CD14-positive monocyte (primary cell): ENCODE measurements around the gene CSPG4. TPM values are rescaled to one million over a fixed set of nuclear protein-coding genes. Genes with fewer than 3 reads are reported as not detected.
A peak's percentile ranks its signal among the peaks of the same experiment; 100 is the strongest.
"Not testable (repeated sequence)": the region's sequence is repeated elsewhere in the genome, so short reads cannot be mapped to it uniquely, and the experiment has no call there.

Source experiments
- DNase-seq, 3 donors: peaks; one replicate each; pipeline ENCODE4 v3.0.0-alpha.2; 2011 to 2022
- H2AFZ ChIP-seq: 2 replicates; pipeline ENCODE4 v1.6.0; 2012; ENCODE audit warnings: mild to moderate bottlenecking, low read depth, low read length, inconsistent platforms; ENCODE audit not compliant: insufficient read depth, poor library complexity, severe bottlenecking
- H3K27ac ChIP-seq, 2 donors: 1 replicate in 1 of 2; 2 replicates in 1 of 2; pipeline ENCODE4 v1.5.1; 2012 to 2013; ENCODE audit warnings: low read length in 2 of 2, control low read depth in 1 of 2, inconsistent platforms in 1 of 2, low read depth in 1 of 2, mild to moderate bottlenecking in 1 of 2
- H3K27me3 ChIP-seq, 2 donors: one replicate each; pipeline versions ENCODE4 v1.6.0 to v1.6.1; 2011 to 2013; ENCODE audit warnings: low read length in 2 of 2; ENCODE audit not compliant: control insufficient read depth in 2 of 2, insufficient read depth in 2 of 2
- H3K36me3 ChIP-seq, 2 donors: replicated peaks in 1 of 2; 1 replicate in 1 of 2; 2 replicates in 1 of 2; pipeline versions ENCODE4 v1.5.1 to v1.6.1; 2012 to 2013; ENCODE audit warnings: low read length in 2 of 2, control low read depth in 1 of 2, inconsistent platforms in 1 of 2, mild to moderate bottlenecking in 1 of 2; ENCODE audit not compliant: insufficient read depth in 2 of 2, control insufficient read depth in 1 of 2
- H3K4me1 ChIP-seq, 2 donors: 1 replicate in 1 of 2; 2 replicates in 1 of 2; pipeline versions ENCODE4 v1.5.1 to v1.6.1; 2012 to 2013; ENCODE audit warnings: low read length in 2 of 2, control low read depth in 1 of 2, inconsistent platforms in 1 of 2, mild to moderate bottlenecking in 1 of 2, moderate library complexity in 1 of 2; ENCODE audit not compliant: insufficient read depth in 2 of 2, control insufficient read depth in 1 of 2
- H3K4me2 ChIP-seq: replicated peaks from 2 replicates; pipeline ENCODE3; 2012; ENCODE audit warnings: low read length, moderate library complexity, mild to moderate bottlenecking; ENCODE audit not compliant: poor library complexity, severe bottlenecking; ENCODE audit errors: extremely low read depth
- H3K4me3 ChIP-seq, 3 experiments: fragments of 200-600 bp in 1 of 3; sonication (generic) in 1 of 3; replicated peaks in 1 of 3; 1 replicate in 2 of 3; 2 replicates in 1 of 3; pipeline ENCODE4 v1.5.1; 2011 to 2013; ENCODE audit warnings: low read length in 3 of 3, mild to moderate bottlenecking in 3 of 3, control low read depth in 2 of 3, low read depth in 2 of 3, inconsistent platforms in 1 of 3, moderate library complexity in 1 of 3
- H3K79me2 ChIP-seq: 2 replicates; pipeline ENCODE4 v1.6.0; 2012; ENCODE audit warnings: mild to moderate bottlenecking, control low read depth, inconsistent platforms, low read length, moderate library complexity; ENCODE audit not compliant: insufficient read depth
- H3K9ac ChIP-seq: 2 replicates; pipeline ENCODE4 v1.6.0; 2017; ENCODE audit warnings: low read length, mild to moderate bottlenecking; ENCODE audit not compliant: insufficient read depth, poor library complexity, severe bottlenecking
- H3K9me3 ChIP-seq, 2 donors: replicated peaks in 1 of 2; 1 replicate in 1 of 2; 2 replicates in 1 of 2; pipeline versions ENCODE4 v1.5.1 to v1.6.1; 2012 to 2013; ENCODE audit warnings: low read length in 2 of 2, control low read depth in 1 of 2; ENCODE audit not compliant: control insufficient read depth in 1 of 2, insufficient read depth in 1 of 2
- H4K20me1 ChIP-seq: 2 replicates; pipeline ENCODE4 v1.6.0; 2012; ENCODE audit warnings: mild to moderate bottlenecking, low read length, control low read depth, moderate library complexity; ENCODE audit not compliant: insufficient read depth
- H3K27ac Mint-ChIP-seq, 7 donors: one replicate each; pipeline ENCODE4 v1.8.0; 2020; ENCODE audit warnings: mild to moderate bottlenecking in 7 of 7, mixed read lengths in 7 of 7, moderate library complexity in 6 of 7, inconsistent platforms in 2 of 7
- H3K27me3 Mint-ChIP-seq, 3 donors: one replicate each; pipeline ENCODE4 v1.8.0; 2021 to 2022; ENCODE audit warnings: low read depth in 3 of 3, mild to moderate bottlenecking in 3 of 3, mixed read lengths in 3 of 3, moderate library complexity in 3 of 3, inconsistent platforms in 1 of 3
- H3K36me3 Mint-ChIP-seq, 2 donors: one replicate each; pipeline ENCODE4 v1.8.0; 2020; ENCODE audit warnings: mixed read lengths in 2 of 2, inconsistent platforms in 1 of 2, mild to moderate bottlenecking in 1 of 2
- H3K4me1 Mint-ChIP-seq: one replicate; pipeline ENCODE4 v1.8.0; 2020; ENCODE audit warnings: mild to moderate bottlenecking, mixed read lengths
- H3K4me3 Mint-ChIP-seq, 2 donors: one replicate each; pipeline ENCODE4 v1.8.0; 2020; ENCODE audit warnings: mild to moderate bottlenecking in 2 of 2, mixed read lengths in 2 of 2, moderate library complexity in 1 of 2
- H3K9me3 Mint-ChIP-seq, 7 donors: one replicate each; pipeline ENCODE4 v1.8.0; 2020 to 2022; ENCODE audit warnings: mixed read lengths in 7 of 7, mild to moderate bottlenecking in 6 of 7, moderate library complexity in 6 of 7, inconsistent platforms in 2 of 7
- CTCF ChIP-seq: fragments of 200-600 bp; IDR thresholded peaks from one replicate; pipeline ENCODE4 v1.8.0; 2022; ENCODE audit warnings: antibody characterized with exemption, mild to moderate bottlenecking
- WGBS: methylation state at CpG from one replicate; pipeline ENCODE4 v1.1.5; 2013; ENCODE audit warnings: missing lambda C conversion rate; ENCODE audit not compliant: insufficient coverage; 5-methylcytosine and 5-hydroxymethylcytosine counted together
- intact Hi-C, 2 donors: fragments of 100-400 bp; cut with micrococcal nuclease; formaldehyde crosslinking; loops; one replicate each; pipeline versions ENCODE4 v1.15.0 to v1.15.1; 2023
- polyA plus RNA-seq, 3 donors: library from polyadenylated mRNA; depleted of rRNA in 1 of 3; unstranded in 2 of 3; stranded (reverse) in 1 of 3; fragments of 300-500 nt in 2 of 3; fragments of >200 nt in 1 of 3; fragmentation: Illumina TruSeq in 2 of 3; gene quantifications; 1 replicate in 2 of 3; 2 replicates in 1 of 3; pipeline ENCODE4 v1.2.3, GENCODE V29; 2012 to 2021

Gene CSPG4
- polyA plus RNA-seq, 3 donors, result not detected

GRCh38 chr15:75710874-75711273, 1.8 kb downstream of the CSPG4 start:
- not testable (repeated sequence) for H3K4me1 Mint-ChIP-seq

GRCh38 chr15:75709458-75709857, 3.2 kb downstream of the CSPG4 start:
- H3K36me3 ChIP-seq, H3K9ac ChIP-seq, H3K27ac Mint-ChIP-seq, H3K4me2 ChIP-seq, H3K27ac ChIP-seq, H3K9me3 ChIP-seq, H3K79me2 ChIP-seq, DNase-seq, H3K4me3 Mint-ChIP-seq, H3K36me3 Mint-ChIP-seq, H3K4me1 ChIP-seq, H3K4me1 Mint-ChIP-seq, H2AFZ ChIP-seq, H3K4me3 ChIP-seq, H4K20me1 ChIP-seq, intact Hi-C loops, H3K9me3 Mint-ChIP-seq: not testable (repeated sequence)
- peaks cover 12 to 35% (median 30%) of the 10 kb centered on the region in 3 donors for H3K27me3 Mint-ChIP-seq
- H3K27me3 ChIP-seq, result peaks cover 9 to 22% of the 10 kb centered on the region in 2 donors
- 41% methylated on average over 4 of the region's 15 CpGs for WGBS

More at GRCh38 chr15:75710874-75711273, 1.8 kb downstream of the CSPG4 start:
- H3K36me3 Mint-ChIP-seq, H2AFZ ChIP-seq, H3K79me2 ChIP-seq, H3K4me2 ChIP-seq, H3K9ac ChIP-seq, H3K36me3 ChIP-seq, H3K27ac ChIP-seq, H4K20me1 ChIP-seq, H3K27ac Mint-ChIP-seq, H3K4me3 ChIP-seq, H3K9me3 Mint-ChIP-seq, H3K4me1 ChIP-seq, H3K9me3 ChIP-seq, H3K4me3 Mint-ChIP-seq, intact Hi-C loops, DNase-seq: not testable (repeated sequence)
- no CpG with 5 or more reads among the region's 5 CpGs for WGBS
- peaks cover 12 to 37% (median 33%) of the 10 kb centered on the region in 3 donors for H3K27me3 Mint-ChIP-seq
- peaks cover 9 to 22% of the 10 kb centered on the region in 2 donors for H3K27me3 ChIP-seq

- no peak for DNase-seq
- H3K79me2 ChIP-seq, result no peaks in the 10 kb centered on the region
- H3K4me3 Mint-ChIP-seq, result no peak overlapping the region
- H3K9me3 ChIP-seq, result no peaks in the 10 kb centered on the region
- H3K9me3 Mint-ChIP-seq, result no peaks in the 10 kb centered on the region
- H3K4me1 ChIP-seq, result peaks cover 0 to 4% of the 10 kb centered on the region in 2 donors
- no peak overlapping the region for H3K9ac ChIP-seq
- peaks cover 0 to 9% (median 6%) of the 10 kb centered on the region in 3 donors for H3K27me3 Mint-ChIP-seq
- no peaks in the 10 kb centered on the region for H3K36me3 ChIP-seq
- H3K27me3 ChIP-seq, result no peaks in the 10 kb centered on the region
- H3K4me1 Mint-ChIP-seq, result peaks cover 5% of the 10 kb centered on the region
- peak overlapping the region in 1 of 7 donors; percentile 43 for H3K27ac Mint-ChIP-seq
- intact Hi-C loops, result no loop called here
- no peaks in the 10 kb centered on the region for H4K20me1 ChIP-seq
- H2AFZ ChIP-seq, result no peak overlapping the region
- 100% methylated on average over 1 of the region's 2 CpGs for WGBS
- TF ChIP-seq CTCF, result no peak
- H3K27ac ChIP-seq, result no peak overlapping the region
- peaks cover 0 to 2% of the 10 kb centered on the region in 2 donors for H3K36me3 Mint-ChIP-seq
- H3K4me2 ChIP-seq, result no peak overlapping the region
- no peak overlapping the region for H3K4me3 ChIP-seq
Observed at GRCh38 chr15:75706682-75706954, 6.0 kb downstream of the CSPG4 start.
